BE2C (cell line): ENCODE data around the gene SLFN12L.

Experiments used
- DNase-seq: peaks from one replicate; pipeline ENCODE4 v3.0.0-alpha.2; 2020
- H3K27me3 ChIP-seq: fragments of 250-450 bp; sonication (Bioruptor Pico); 2 replicates; pipeline ENCODE4 v1.5.1; 2020; ENCODE audit warnings: mild to moderate bottlenecking
- H3K36me3 ChIP-seq: fragments of 250-450 bp; sonication (Bioruptor Pico); 2 replicates; pipeline ENCODE4 v1.5.1; 2020; ENCODE audit warnings: mild to moderate bottlenecking
- H3K4me1 ChIP-seq: fragments of 250-450 bp; sonication (Bioruptor Pico); 2 replicates; pipeline ENCODE4 v1.5.1; 2020
- H3K4me3 ChIP-seq: 2 replicates; pipeline ENCODE4 v1.5.1; 2011; ENCODE audit warnings: low read depth, low read length
- H3K9me3 ChIP-seq: fragments of 250-450 bp; sonication (Bioruptor Pico); 2 replicates; pipeline ENCODE4 v1.5.1; 2020
- TF ChIP-seq, protein P1 (sequence below): IDR thresholded peaks from 2 replicates; pipeline ENCODE4 v1.5.1; 2012; ENCODE audit warnings: mild to moderate bottlenecking, low read depth, low read length

SLFN12L gene

DNA sequence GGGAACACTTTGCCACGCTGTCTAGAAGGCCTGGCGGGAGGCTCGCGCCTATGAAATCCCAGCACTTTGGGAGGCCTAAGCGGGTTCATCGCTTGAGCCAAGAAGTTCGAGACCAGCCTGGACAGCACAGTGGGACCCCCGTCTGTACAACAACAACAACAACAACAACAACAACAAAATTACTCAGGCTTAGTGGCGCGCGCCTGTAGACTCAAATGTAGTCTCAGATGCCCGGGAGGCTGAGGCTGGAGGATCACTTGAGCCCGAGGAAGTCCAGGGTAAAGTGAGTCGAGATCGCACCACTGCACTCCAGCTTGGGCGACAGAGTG is 88.6 kb downstream of the SLFN12L start:
- H3K27me3 ChIP-seq, result peaks cover 88% of the 10 kb centered on the region
- H3K36me3 ChIP-seq, result no peaks in the 10 kb centered on the region
- H3K9me3 ChIP-seq, result no peaks in the 10 kb centered on the region; the same call in 1 of the 2 replicates
- TF ChIP-seq, protein P1, sequence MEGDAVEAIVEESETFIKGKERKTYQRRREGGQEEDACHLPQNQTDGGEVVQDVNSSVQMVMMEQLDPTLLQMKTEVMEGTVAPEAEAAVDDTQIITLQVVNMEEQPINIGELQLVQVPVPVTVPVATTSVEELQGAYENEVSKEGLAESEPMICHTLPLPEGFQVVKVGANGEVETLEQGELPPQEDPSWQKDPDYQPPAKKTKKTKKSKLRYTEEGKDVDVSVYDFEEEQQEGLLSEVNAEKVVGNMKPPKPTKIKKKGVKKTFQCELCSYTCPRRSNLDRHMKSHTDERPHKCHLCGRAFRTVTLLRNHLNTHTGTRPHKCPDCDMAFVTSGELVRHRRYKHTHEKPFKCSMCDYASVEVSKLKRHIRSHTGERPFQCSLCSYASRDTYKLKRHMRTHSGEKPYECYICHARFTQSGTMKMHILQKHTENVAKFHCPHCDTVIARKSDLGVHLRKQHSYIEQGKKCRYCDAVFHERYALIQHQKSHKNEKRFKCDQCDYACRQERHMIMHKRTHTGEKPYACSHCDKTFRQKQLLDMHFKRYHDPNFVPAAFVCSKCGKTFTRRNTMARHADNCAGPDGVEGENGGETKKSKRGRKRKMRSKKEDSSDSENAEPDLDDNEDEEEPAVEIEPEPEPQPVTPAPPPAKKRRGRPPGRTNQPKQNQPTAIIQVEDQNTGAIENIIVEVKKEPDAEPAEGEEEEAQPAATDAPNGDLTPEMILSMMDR, result no peak
- no peak for DNase-seq
- no peak overlapping the region for H3K4me3 ChIP-seq
- H3K4me1 ChIP-seq, result no peaks in the 10 kb centered on the region

DNA sequence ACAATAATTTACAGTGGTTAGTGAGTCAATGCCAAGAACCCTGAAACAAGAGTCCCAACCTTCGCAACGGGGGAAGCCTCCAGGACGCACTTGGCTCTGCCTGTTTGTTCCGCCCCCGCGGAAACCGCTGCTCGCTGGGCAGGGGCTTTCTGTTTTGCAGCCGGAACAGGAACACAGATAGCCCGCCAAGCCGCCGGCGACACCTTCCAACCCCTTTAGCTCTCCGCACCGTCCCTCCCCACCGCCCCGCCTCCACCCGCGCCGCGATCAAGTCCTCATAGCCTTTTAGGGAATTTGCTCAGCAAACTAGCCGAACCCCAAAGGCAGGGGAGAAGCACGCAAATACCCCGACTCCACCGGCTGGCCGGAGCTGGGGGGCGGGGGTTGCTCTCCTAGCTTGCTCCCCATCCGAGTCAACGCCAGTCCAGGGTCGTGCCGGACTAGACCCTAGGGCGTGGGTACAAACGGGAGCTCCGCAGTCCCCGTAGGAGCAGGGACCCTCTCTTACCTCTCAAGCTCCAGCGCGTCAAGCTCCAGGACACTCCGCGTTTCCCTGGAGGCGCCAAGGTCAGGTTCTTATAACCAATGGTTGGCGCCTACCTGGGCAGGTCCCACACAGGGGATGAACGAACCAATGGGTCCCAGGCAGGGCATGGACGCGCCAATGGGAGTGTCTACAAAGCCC is 89.1 kb downstream of the SLFN12L start, which contains the start of gene SLFN13:
Gene SLFN13 (minus strand): TSS at position 553 of the 685 bp plus-strand sequence. CDS start 3,086 bp downstream, outside the sequence.
- H3K4me3 ChIP-seq, result no peak within 1 kb of the TSS
- peaks cover 91% of the 10 kb centered on the region for H3K27me3 ChIP-seq

DNA sequence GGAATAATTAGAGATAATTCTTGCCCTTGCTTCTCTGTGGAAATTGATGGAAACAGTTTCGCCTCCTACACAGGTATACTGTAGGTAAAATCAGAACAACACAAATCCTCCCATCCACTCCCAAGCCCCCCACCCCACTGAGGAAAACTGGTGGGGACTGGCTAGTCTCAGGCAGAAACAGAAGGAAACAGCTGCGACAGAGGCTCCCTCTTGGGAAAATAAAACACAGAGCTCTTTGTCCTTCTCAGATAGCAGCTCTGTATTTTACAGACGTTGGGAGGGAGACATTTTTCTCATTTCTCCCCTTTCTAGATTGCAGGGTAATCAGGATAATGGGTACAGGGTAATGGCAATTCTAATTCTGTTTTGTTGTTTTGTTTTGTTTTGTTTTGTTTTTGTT is 90.0 kb downstream of the SLFN12L start:
- TF ChIP-seq, protein P1, result no peak
- DNase-seq, result no peak
- no peaks in the 10 kb centered on the region for H3K36me3 ChIP-seq
- peaks cover 96% of the 10 kb centered on the region for H3K27me3 ChIP-seq
- no peaks in the 10 kb centered on the region; the same call in 1 of the 2 replicates for H3K9me3 ChIP-seq
- H3K4me3 ChIP-seq, result no peak overlapping the region
- H3K4me1 ChIP-seq, result no peaks in the 10 kb centered on the region

More for the DNA sequence above, 89.1 kb downstream of the SLFN12L start, which contains the start of gene SLFN13:
- H3K9me3 ChIP-seq, result no peaks in the 10 kb centered on the region; the same call in 1 of the 2 replicates
- no peaks in the 10 kb centered on the region for H3K4me1 ChIP-seq
- TF ChIP-seq, protein P1, result no peak
- no peak for DNase-seq
- no peaks in the 10 kb centered on the region for H3K36me3 ChIP-seq

DNA sequence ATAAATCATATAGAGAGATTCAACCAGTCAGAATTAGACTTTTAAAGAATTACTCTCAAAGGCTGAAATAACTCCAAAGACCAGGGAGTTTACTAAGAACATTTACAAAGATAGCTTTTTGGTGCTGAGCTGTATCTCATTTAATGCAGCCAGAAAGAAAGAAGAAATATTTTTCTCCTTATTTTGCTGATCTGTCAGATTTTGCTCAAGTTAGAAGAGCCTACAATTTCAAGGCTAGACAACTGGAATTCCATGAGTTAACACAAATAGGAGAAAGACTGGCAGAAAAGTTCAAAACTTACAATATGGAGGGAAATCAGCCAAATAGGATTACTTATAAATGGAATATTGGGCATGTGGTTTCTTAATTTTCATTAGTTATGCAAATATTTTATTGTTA is 99.0 kb downstream of the SLFN12L start:
- H3K4me3 ChIP-seq, result no peak overlapping the region
- no peaks in the 10 kb centered on the region for H3K4me1 ChIP-seq
- H3K9me3 ChIP-seq, result no peaks in the 10 kb centered on the region
- TF ChIP-seq, protein P1, result no peak
- H3K36me3 ChIP-seq, result no peaks in the 10 kb centered on the region
- DNase-seq, result no peak
- H3K27me3 ChIP-seq, result peaks cover 56% of the 10 kb centered on the region

DNA sequence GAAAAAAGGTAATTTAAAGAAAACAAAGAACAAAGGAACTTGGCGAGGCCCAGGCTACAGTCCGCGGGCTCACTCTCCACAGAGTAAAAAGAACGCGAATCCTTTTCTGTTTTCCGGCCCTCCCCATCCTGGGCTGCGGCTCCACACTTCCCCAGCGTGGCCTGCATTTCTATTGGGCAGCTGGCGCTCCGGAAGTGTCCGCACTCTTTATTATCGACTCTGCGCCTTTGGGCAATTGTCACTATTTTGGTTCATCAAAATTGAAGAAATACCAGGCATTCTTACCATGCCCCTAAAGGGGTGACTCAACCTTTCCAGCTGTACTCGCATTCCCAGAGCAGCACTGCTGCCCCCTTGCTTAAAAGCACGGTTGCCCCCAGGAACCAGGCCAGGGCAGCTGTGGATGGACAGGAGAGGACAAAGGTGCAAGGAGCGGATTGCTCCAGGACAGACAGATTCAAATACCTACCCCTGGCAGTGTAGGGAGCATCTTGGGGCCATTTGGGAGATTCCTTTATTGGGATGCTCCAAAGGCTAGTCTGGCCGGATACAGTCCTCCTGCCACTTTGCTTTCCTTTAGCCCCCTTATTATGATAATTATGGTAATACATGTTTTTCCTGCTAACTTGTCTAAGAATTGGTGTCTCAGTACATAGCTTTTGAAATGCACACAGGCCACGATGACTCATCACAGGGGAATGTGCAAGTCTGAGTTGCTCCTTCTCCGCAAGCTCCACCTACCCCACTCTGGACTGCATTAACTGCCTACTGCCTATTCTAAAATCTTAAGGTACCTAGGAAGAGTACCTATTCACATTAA is 104.2 kb downstream of the SLFN12L start:
- no peaks in the 10 kb centered on the region for H3K9me3 ChIP-seq
- DNase-seq, result no peak
- no peaks in the 10 kb centered on the region for H3K36me3 ChIP-seq
- H3K4me1 ChIP-seq, result no peaks in the 10 kb centered on the region
- TF ChIP-seq, protein P1, result no peak
- H3K27me3 ChIP-seq, result peaks cover 75% of the 10 kb centered on the region
- H3K4me3 ChIP-seq, result no peak overlapping the region
